Mucosa of stomach (tissue), 1 donor: ENCODE data around the gene RWDD2A.

Source experiments
- H3K27me3 ChIP-seq: one replicate; pipeline ENCODE4 v1.7.0; 2013; ENCODE audit warnings: mild to moderate bottlenecking, low read length; ENCODE audit not compliant: control insufficient read depth, insufficient read depth
- H3K36me3 ChIP-seq: one replicate; pipeline ENCODE4 v1.7.0; 2013; ENCODE audit warnings: low read length; ENCODE audit not compliant: control insufficient read depth, insufficient read depth
- H3K4me1 ChIP-seq: one replicate; pipeline ENCODE4 v1.7.0; 2013; ENCODE audit warnings: mild to moderate bottlenecking, low read length; ENCODE audit not compliant: control insufficient read depth, insufficient read depth
- H3K4me3 ChIP-seq: one replicate; pipeline ENCODE4 v1.7.0; 2013; ENCODE audit warnings: low read length
- H3K9ac ChIP-seq: one replicate; pipeline ENCODE4 v1.7.0; 2013; ENCODE audit warnings: mild to moderate bottlenecking, low read length, moderate library complexity
- H3K9me3 ChIP-seq: one replicate; pipeline ENCODE4 v1.7.0; 2013; ENCODE audit warnings: mild to moderate bottlenecking, low read length, moderate library complexity; ENCODE audit not compliant: control insufficient read depth
- donor health status: Pancreatic carcinoma.

Gene RWDD2A

DNA sequence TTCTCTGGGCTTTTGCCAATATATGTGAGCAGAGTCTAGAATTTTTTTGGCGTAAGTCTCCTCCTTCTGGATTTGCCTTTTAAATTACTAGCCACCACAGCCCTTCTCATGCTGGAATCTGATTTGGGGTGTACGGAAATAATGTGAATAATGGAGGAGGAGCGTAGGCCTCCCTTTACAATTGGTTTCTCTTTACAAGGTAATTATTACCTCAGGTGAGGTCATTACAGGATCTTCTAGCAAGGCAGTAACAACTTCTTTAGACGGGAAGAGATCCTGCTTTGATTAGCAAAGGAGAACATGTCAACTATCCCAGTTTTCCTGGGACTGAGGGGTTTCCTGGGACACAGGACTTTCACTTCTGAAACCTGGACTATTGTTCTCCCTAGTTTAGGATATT lies 8.9 kb downstream of the RWDD2A start:
- H3K4me3 ChIP-seq = no peak overlapping the region
- H3K27me3 ChIP-seq = no peaks in the 10 kb centered on the region
- no peaks in the 10 kb centered on the region for H3K9me3 ChIP-seq
- peaks cover 6% of the 10 kb centered on the region for H3K4me1 ChIP-seq
- H3K9ac ChIP-seq = no peak overlapping the region
- no peaks in the 10 kb centered on the region for H3K36me3 ChIP-seq

DNA sequence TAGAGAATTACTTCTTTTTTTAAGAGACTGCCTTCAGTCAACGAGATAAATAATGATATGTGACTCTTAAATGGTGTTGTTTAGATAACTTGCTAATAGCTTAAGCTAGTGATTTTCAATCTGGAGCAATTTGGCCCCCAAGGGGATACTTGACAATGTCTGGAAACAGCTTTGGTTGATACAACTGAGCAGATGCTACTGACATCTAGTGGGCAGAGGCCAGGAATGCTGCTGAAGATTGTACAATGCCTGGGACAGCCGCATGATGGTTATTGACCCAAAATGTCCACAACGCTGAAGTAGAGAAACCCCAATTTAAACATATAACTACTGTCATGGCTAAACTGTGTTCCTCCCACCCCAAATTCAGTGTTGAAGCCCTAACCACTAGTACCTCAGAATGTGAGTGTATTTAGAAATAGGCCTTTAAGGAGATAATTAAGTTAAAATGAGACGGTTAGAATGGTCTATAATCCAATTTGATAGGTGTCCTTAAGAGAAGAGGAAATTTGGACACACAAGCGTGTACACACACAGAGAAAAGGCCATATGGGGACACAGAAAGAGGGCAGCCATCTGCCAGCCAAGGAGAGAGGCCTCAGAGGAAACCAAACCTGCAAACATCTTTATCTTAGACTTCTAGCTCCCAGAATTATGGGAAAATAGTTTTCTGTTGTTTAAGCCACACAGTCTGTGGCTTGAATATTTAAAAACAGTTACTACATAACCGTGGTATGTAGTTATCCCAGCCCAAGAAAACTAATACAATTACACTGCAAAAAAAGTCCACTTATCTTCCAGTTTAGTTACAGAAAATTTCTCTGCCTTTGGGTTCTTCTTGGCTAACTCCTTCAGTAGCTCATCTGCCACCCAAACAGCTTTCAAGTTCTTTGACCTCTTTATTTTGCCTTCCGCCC lies 22.2 kb downstream of the RWDD2A start:
- Histone ChIP-seq H3K36me3 (no peaks in the 10 kb centered on the region), H3K4me1 (no peaks in the 10 kb centered on the region), H3K4me3 (no peak overlapping the region), H3K9ac (no peak overlapping the region), H3K9me3 (no peaks in the 10 kb centered on the region), H3K27me3 (no peaks in the 10 kb centered on the region)

DNA sequence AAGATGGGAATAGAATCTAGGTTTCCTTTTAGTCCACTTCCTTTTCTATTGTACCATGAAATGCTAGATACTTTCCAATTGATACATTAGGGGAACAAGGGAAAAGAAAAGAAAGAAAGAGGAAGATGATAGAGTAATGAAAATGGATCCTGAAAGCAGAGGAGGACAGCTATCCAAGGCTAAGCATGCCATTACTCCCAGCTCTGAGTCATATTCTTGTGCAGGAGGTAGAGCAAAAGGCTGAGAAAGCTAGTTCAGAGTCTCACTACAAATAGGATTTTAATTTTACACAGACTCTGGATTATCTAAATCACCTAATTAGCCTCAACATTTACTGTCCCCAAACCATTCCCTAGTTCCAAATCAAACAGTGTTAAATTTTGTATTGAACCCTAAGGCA lies 23.6 kb downstream of the RWDD2A start:
- Histone ChIP-seq H3K36me3 (no peaks in the 10 kb centered on the region), H3K4me1 (no peaks in the 10 kb centered on the region), H3K4me3 (no peak overlapping the region), H3K9me3 (no peaks in the 10 kb centered on the region), H3K9ac (no peak overlapping the region), H3K27me3 (no peaks in the 10 kb centered on the region)

DNA sequence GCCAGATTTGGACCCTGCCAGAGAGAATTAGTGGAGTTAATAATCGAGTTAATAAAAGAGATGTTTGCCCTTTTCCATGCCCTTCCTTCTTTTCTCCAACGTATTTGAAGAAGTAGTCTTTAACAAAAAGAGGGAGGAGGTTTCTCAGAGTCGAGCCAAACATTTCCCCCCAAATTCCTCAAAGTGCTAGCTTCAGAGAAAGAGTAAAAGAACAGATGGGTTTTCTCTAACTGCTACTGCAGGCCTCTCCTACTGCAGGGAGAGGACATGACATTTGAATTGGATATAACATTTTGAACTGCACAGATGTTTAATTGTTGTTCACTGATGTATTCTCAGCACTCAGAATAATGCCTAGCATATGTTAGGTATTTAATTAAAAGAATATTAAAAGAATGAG lies 25.5 kb downstream of the RWDD2A start:
- H3K9ac ChIP-seq = no peak overlapping the region
- H3K36me3 ChIP-seq = no peaks in the 10 kb centered on the region
- H3K9me3 ChIP-seq = no peaks in the 10 kb centered on the region

DNA sequence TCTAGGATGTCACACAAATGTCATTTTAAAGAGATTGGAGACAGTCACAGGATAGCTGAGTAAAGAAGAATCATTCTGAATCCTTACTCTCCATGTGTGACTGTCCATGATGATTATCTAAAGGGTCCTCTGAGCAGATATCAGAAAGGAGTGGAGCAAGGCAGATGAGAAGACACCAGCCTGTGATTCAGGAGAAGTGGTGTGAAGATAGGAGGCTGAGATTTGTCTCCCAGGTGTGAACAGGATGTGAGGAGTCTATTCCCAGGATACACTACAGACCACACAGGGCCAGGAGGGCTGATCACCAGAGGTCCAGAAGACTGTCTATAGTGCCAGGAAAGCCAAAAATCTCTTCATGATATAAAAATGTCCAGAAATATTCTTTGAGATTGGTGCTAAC lies 27.0 kb downstream of the RWDD2A start:
- H3K4me1 ChIP-seq = no peaks in the 10 kb centered on the region
- no peak overlapping the region for H3K9ac ChIP-seq
- H3K9me3 ChIP-seq = no peaks in the 10 kb centered on the region
- H3K27me3 ChIP-seq = no peaks in the 10 kb centered on the region
- H3K4me3 ChIP-seq = no peak overlapping the region
- no peaks in the 10 kb centered on the region for H3K36me3 ChIP-seq

More for the DNA sequence above, 25.5 kb downstream of the RWDD2A start:
- no peak overlapping the region for H3K4me3 ChIP-seq
- no peaks in the 10 kb centered on the region for H3K4me1 ChIP-seq
- no peaks in the 10 kb centered on the region for H3K27me3 ChIP-seq

GRCh38 chr6:83221276-83221675 lies 28.1 kb downstream of the RWDD2A start:
- Histone ChIP-seq H3K36me3 (no peaks in the 10 kb centered on the region), H3K4me3 (no peak overlapping the region), H3K9me3 (no peaks in the 10 kb centered on the region), H3K27me3 (no peaks in the 10 kb centered on the region), H3K4me1 (no peaks in the 10 kb centered on the region), H3K9ac (no peak overlapping the region)

DNA sequence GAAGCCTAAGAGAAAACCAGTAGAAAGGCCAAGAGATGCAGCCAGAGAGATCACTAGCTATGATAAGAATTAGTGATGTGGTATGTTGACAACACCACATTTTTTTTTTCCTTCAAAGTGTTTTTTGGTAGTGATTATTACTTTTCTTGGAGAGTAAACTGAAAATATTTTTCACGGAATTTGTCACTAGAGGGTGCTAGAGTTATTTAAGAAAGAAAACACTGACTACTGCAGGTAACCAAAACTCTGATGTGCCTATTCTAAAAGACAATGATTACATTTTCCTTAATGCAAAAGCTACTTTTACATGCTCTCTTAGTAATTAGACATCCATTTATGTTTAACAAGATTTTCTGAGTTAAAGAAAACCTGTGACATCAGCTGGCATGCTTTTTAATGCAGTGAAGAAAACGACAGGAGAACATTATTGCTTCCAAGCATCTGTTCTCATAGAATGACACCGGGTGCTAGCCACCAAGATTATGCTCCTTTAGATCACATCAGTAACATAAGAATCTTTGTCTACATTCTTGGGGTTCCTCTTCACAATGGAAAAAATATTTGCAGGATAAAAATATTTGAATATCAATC lies 28.8 kb downstream of the RWDD2A start:
- Histone ChIP-seq H3K4me1 (no peaks in the 10 kb centered on the region), H3K36me3 (no peaks in the 10 kb centered on the region), H3K9me3 (no peaks in the 10 kb centered on the region), H3K9ac (no peak overlapping the region), H3K27me3 (no peaks in the 10 kb centered on the region), H3K4me3 (no peak overlapping the region)

GRCh38 chr6:83226517-83226916 lies 33.4 kb downstream of the RWDD2A start:
- Histone ChIP-seq H3K4me3 (no peak overlapping the region), H3K4me1 (no peaks in the 10 kb centered on the region), H3K9ac (no peak overlapping the region), H3K36me3 (no peaks in the 10 kb centered on the region), H3K27me3 (no peaks in the 10 kb centered on the region), H3K9me3 (no peaks in the 10 kb centered on the region)

DNA sequence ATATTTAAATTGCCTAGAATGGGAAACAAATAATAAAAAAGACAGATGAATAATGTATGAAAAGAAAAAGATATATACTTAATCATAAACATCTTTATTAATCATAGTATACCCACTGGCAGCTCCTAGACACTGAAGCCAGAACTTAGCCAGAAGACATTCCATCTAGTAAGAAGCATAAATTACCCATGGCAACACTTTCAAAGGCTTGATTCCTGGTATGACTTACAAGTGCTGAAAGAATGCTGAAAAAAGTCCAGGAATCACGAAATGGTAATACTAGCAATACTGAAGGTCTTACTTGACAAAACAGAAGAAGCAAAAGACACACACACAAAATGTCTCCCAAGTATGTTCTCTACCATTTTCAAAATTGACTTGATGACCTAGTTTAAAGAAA lies 38.0 kb downstream of the RWDD2A start:
- Histone ChIP-seq H3K9me3 (no peaks in the 10 kb centered on the region), H3K4me1 (no peaks in the 10 kb centered on the region), H3K9ac (no peak overlapping the region), H3K36me3 (no peaks in the 10 kb centered on the region), H3K27me3 (no peaks in the 10 kb centered on the region), H3K4me3 (no peak overlapping the region)

DNA sequence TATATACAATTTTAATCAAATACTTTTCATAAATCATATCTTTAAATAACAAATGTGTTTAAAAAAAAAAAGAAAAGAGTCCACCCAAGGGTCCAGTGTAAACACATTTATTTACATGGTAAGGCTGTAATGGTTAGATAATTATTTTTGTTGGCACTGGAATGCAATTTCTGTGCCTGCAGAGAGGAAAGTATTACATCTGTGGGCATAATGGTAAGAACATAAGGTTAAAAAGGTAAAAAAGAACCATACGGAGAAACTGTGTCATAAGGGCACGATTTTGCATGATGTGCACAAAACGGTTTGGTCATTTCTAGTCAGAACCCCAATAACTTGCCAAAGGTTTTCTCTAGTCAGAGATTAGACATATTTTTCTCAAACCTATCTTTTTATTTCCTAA lies 54.3 kb downstream of the RWDD2A start:
- H3K27me3 ChIP-seq = no peaks in the 10 kb centered on the region
- H3K4me3 ChIP-seq = no peak overlapping the region
- no peaks in the 10 kb centered on the region for H3K4me1 ChIP-seq
- no peaks in the 10 kb centered on the region for H3K9me3 ChIP-seq
- H3K36me3 ChIP-seq = no peaks in the 10 kb centered on the region
- no peak overlapping the region for H3K9ac ChIP-seq
